GM21381 (cell line): ENCODE measurements around the gene C17orf75.
"Not testable (repeated sequence)": the region's sequence is repeated elsewhere in the genome, so short reads cannot be mapped to it uniquely, and the experiment has no call there.

Source experiments
- ATAC-seq: cut with Tn5 transposase; IDR thresholded peaks from one replicate; pipeline ENCODE4 v1.9.1; 2021; ENCODE audit warnings: mild to moderate bottlenecking, moderate library complexity; ENCODE audit not compliant: unreplicated experiment

C17orf75 gene, protein sequence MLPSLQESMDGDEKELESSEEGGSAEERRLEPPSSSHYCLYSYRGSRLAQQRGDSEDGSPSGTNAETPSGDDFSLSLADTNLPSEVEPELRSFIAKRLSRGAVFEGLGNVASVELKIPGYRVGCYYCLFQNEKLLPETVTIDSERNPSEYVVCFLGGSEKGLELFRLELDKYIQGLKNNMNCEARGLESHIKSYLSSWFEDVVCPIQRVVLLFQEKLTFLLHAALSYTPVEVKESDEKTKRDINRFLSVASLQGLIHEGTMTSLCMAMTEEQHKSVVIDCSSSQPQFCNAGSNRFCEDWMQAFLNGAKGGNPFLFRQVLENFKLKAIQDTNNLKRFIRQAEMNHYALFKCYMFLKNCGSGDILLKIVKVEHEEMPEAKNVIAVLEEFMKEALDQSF

GRCh38 chr17:32341857-32342602 lies at the start of gene C17orf75:
TSS of gene C17orf75 (minus strand) at chr17:32342173. CDS start at chr17:32342139, 34 bp downstream.
- ATAC-seq: peak; percentile 93

DNA sequence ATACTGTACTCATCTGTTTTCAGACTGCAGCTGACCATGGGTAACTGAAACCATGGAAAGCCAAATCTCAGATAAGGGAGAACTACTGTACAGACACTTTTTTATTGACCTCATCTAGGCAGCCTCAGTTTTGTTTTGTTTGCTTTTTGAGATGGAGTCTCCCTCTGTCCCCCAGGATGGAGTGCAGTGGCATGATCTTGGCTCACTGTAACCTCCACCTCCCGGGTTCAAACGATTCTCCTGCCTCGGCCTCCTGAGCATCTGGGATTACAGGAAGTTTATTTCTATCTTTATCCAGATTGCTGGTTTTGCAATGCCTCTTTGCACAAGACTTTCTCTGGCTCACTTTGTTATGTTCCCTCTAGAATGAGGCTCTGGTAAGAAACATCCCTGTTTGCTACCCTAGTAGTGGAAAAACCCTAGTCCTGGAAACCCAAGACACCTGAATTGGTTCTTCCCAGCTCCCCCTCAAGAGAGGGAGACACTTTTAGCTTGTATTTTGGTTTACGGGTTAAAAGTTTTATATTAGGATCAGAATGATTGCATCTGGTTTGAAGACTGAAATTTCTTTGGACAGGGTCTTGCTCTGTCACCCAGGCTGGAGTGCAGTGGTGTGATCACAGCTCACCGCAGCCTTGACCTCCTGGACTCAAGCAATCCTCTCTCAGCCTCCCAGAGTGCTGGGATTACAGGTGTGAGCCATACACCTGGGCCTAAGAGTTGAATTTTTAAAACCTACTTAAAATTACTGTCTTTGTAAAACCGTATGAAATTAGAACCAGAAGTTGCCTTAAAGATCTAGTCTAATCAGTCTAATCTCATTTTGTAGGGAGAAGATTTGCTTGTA lies 46.9 kb upstream of the C17orf75 start:
- no peak for ATAC-seq

DNA sequence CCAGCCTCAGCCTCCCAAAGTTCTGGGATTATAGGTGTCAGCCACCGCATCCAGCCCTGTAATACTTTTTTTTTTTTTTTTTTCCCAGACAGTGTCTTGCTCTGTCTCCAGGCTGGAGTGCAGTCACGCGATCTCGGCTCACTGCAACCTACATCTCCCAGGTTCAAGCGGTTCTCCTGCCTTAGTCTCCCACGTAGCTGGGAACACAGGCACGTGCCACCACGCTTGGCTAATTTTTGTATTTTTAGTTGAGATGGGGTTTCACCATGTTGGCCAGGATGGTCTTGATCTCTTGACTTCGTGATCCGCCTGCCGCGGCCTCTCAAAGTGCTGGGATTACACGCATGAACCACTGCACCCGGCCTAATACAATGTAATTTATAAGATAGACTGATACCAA lies 46.2 kb upstream of the C17orf75 start:
- not testable (repeated sequence) for ATAC-seq

GRCh38 chr17:32386844-32387243 lies 44.9 kb upstream of the C17orf75 start:
- no peak for ATAC-seq

DNA sequence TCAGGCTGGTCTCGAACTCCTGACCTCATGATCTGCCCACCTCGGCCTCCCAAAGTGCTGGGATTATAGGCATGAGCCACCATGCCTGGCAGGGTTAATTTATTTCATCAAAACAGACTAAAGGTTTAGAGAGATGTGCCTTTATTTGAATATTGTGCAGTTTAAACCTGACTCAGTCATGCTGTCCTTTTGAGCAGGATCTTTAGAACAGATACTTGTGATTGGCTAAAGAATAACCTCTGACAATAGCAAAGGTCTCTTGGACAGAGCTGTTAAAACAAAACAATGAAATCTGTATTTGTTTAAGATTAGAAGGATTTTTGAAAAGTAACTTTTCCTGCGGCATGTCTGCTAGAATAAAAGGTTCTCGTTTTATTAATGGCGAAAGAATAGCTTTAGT lies 44.0 kb upstream of the C17orf75 start:
- ATAC-seq: no peak

- no peak for ATAC-seq
Observed at GRCh38 chr17:32385121-32385520, 43.1 kb upstream of the C17orf75 start.

DNA sequence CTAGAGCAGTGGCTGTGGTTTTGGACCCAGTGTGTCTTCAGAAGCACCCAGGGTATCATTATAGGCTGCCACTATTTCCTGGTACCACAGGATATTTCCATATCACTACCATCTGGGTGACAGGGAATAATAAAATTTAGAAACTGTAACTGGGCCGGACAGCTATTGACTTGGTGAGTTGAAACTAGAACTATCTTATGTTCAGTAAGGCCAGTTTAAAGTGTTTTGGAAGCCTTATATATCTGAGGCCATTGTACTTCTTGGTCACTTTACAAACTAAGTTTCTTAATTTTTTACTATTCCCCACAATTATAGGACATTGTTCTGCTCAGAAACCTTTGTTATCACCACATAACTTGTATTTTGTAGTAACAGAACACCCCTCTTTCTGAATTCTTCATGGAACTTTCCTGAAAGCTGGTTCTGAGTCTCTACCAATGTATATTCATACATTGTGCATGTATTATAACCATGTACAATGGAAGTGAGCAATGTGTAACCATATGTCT lies 42.0 kb upstream of the C17orf75 start:
- no peak for ATAC-seq

DNA sequence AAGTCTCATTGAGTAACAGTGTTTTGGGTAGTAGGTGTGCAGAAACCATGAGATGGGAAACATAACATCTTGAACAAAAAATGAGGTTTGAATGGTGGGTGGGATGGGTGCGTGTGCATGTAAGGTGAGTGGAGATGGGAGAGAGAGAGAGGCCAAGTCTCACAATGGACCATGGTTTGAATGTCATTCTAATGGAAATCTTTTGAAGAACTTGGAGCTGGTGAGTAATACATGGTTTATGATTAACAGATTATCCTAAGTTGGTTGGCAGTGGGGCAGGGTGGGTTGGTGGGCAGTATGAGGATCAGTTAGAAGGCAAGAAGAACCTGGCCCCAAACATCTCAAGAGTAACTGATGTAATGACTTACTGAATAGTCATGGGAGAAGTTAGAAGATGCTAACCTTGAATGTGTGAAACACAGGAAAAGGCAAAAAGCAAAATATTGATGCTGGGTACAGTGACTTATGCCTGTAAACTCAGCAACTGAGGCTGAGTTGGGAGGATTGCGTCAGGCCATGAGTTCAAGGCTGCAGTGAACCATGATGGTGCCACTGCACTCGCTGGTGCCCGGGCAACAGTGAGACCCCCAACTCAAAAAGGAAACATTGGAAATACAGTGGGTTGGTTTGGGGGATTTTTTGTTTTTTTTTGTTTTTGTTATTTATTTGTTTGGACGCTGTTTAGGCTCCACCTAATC lies 40.7 kb upstream of the C17orf75 start:
- no peak for ATAC-seq

GRCh38 chr17:32370426-32370825 lies 28.5 kb upstream of the C17orf75 start:
- ATAC-seq: no peak

GRCh38 chr17:32361270-32361669 lies 19.3 kb upstream of the C17orf75 start:
- ATAC-seq: no peak

DNA sequence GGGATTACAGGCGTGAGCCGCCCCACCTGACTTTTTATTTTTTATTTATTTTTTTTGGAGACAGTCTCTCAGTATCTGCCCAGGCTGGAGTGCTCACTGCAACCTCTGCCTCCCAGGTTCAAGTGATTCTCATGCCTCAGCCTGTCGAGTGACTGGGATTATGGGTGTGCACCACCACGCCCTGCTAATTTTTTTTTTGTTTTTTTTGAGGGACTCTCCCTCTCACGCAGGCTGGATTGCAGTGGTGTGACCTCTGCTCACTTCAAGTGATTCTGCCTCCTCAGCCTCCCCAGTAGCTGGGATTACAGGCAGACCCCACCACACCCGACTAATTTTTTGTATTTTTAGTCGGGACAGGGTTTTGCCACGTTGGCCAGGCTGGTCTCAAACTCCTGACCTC lies 15.6 kb upstream of the C17orf75 start:
- no peak for ATAC-seq

DNA sequence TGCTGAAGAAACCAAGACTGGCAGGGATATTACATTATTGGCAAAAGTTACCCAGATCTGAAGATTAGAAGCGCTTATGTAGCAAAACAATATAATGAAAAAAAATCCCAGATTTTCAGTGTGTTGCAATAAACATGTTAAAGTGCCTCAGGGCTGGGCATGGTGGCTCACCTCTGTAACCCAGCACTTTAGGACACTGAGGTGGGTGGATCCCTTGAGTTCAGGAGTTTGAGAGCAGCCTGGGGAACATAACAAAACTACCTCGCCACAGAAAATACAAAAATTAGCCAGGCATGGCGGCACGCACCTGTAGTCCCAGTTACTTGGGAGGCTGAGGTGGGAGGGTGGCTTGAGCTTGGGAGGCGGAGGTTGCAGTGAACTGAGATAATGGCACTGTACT lies 14.8 kb upstream of the C17orf75 start:
- ATAC-seq: no peak

DNA sequence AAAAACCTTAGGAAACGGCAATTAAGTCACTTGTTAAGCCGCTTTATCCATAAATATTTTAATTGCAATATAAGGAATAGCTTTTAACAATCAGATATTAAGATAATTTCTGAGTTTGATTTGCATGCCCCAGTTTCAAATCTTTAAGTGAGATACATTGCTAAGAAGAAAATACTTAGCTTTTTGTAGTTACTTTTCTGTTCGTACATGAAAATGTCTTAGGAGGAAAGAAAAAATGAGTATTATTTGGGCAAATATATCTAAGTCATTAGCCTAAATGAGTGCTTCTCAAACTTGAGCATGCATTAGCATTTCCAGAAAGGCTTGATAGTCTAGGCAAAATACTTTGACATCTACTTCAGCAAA lies 14.4 kb upstream of the C17orf75 start:
- no peak for ATAC-seq

GRCh38 chr17:32355649-32356377 lies 13.8 kb upstream of the C17orf75 start:
- ATAC-seq: no peak

GRCh38 chr17:32352734-32353133 lies 10.8 kb upstream of the C17orf75 start:
- not testable (repeated sequence) for ATAC-seq

DNA sequence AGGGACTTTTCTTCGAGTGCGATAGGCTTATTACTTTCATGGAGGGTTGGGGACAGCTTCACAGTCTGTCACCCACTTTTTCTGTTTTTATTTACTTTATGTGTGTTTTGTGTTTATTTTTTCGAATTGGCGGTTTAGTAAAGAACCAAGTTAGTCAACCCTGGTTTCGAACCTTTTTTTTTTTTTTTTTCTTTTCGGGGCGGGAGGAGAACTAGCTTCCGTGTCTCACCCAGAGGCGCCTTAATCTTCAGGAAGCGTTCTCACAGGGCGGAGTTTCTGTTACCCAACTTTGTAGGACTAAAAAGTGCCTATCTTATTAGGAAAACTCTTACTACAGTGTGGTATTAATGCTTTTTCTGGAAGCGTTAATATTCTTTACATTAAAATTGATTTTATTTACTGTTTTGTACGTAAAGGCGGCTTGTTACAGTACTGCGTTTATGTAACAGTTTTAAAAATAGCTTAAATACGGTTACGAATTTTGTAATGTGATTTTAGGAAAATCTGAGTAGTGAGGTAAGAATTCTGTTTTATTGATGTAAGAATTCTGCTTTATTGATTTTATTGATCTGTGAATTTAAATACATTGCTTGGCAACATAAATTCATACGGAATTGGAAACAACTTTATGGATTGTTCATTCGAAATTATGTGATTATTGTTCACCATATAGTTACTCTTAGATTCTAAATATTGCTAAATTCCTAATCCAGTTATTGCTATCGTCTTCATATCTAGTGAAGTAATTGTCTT lies 8.9 kb upstream of the C17orf75 start:
- peak; percentile 18 for ATAC-seq

DNA sequence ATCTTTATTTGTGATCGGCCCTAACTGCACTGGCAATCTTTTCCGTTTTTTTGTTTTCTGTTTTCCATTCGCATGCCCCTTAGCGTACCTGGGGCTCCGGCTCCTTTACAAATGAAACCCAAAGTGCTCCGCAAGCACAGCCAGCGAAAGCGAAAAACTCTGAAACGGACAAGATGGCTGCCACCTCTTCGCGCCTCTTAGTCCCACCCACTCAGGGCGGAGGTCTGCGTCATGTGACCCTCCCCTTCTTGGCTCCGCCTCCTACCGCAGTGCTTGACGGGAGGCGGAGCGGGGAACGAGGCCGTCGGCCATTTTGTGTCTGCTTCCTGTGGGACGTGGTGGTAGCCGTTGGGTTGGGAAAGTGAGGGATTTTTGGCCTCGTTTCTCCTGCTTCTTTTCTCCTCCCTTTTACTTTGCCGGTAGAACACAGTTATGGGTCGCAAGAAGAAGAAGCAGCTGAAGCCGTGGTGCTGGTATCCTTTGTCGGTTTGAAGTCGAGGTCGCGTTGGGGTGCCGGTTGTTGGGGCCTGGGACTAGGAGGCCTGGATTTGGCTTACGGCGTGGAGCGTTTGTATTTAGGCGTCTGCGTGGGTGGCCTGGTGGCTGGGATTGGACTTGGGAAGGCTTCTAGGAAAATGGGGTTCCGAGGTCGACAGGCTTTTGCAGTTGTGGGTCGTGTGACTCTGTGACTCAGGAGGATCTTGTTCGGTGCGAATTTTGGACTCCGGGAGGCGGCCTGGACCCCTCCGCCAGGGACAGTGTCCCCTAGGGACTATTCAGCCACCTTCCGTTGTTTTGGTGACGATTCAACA lies 8.1 kb upstream of the C17orf75 start, which contains the start of gene ZNF207:
Gene ZNF207, plus strand, starts transcription at position 304 of the 812 bp plus-strand sequence. Its CDS starts 129 bp downstream, at position 433.
- peak; percentile 94 for ATAC-seq

DNA sequence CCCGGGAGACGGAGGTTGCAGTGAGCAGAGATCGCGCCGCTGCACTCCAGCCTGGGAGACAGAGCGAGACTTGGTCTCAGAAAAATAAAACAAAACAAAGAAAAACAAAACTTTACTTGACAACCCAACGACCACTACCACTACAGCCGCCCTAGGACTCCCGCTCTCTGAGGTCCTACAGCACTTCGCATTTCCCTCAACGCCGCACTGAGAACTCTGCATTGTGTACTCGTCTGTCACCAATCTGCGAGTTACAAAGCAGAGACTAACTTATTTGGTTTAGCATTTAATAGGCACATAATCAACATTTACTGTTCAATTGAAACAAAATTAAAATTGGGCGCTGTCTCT lies 7.5 kb upstream of the C17orf75 start:
- ATAC-seq: no peak
